ENCODE data around the gene SPSB2.

The SPSB2 gene

DNA sequence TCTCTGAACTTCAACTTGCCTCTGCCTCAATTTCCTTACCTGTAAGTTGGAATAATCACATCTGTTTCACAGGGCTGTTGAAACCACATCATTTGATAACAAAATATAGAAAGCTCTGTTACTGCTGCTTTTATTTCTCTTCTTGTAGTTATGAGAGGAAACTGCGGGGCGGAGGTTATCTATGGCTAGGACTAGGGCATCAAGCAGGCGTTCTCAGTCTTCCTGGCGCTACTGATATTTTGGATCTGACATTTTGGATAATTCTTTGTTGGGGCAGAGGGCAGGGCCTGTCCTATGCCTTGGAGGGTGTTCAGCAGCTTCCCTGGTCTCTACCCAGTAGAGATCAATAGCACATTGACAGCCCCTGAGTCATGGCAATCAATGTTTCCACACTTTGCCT, 41.0 kb downstream of the SPSB2 start:
- Histone ChIP-seq H3K79me2 (ENCODE audit: insufficient read depth, low read length) (no peaks in the 10 kb centered on the region), H2AFZ (ENCODE audit: low read depth, low read length) (no peak overlapping the region), H4K20me1 (ENCODE audit: insufficient read depth, low read length) (peaks cover 4% of the 10 kb centered on the region; the same call in 1 of the 2 replicates), H3K36me3 (ENCODE audit: insufficient read depth, low read length) (no peaks in the 10 kb centered on the region), H3K4me1 (ENCODE audit: insufficient read depth, low read length) (peaks cover 15% of the 10 kb centered on the region), H3K9me3 (ENCODE audit: insufficient read depth, low read length, severe bottlenecking) (no peaks in the 10 kb centered on the region), H3K27ac (ENCODE audit: low read length) (no peak overlapping the region), H3K27me3 (ENCODE audit: insufficient read depth, low read length, poor library complexity) (peaks cover 50% of the 10 kb centered on the region), H3K4me3 (ENCODE audit: low read depth in 1 of 2, low read length in 2 of 2) (no peak overlapping the region), H3K9ac (ENCODE audit: low read depth, low read length) (no peak overlapping the region), H3K4me2 (ENCODE audit: insufficient read depth, low read length) (no peak overlapping the region)
- TF ChIP-seq CTCF (IDR thresholded peaks at IDR 0.05; ENCODE audit: borderline replicate concordance, extremely low read depth, low read length, poor library complexity, severe bottlenecking) = no peak
- ATAC-seq (ENCODE audit: insufficient read depth, low read depth) = no peak
- DNase-seq = no peak

- Histone ChIP-seq H3K4me3 (ENCODE audit: low read depth in 1 of 2, low read length in 2 of 2) (no peak overlapping the region), H3K9ac (ENCODE audit: low read depth, low read length) (no peak overlapping the region), H3K79me2 (ENCODE audit: insufficient read depth, low read length) (no peaks in the 10 kb centered on the region), H3K9me3 (ENCODE audit: insufficient read depth, low read length, severe bottlenecking) (no peaks in the 10 kb centered on the region), H3K4me1 (ENCODE audit: insufficient read depth, low read length) (peaks cover 15% of the 10 kb centered on the region), H3K27ac (ENCODE audit: low read length) (no peak overlapping the region), H3K36me3 (ENCODE audit: insufficient read depth, low read length) (no peaks in the 10 kb centered on the region), H2AFZ (ENCODE audit: low read depth, low read length) (no peak overlapping the region), H4K20me1 (ENCODE audit: insufficient read depth, low read length) (peaks cover 7% of the 10 kb centered on the region; the same call in 1 of the 2 replicates), H3K27me3 (ENCODE audit: insufficient read depth, low read length, poor library complexity) (peaks cover 56% of the 10 kb centered on the region), H3K4me2 (ENCODE audit: insufficient read depth, low read length) (no peak overlapping the region)
- TF ChIP-seq EZH2 (IDR thresholded peaks at IDR 0.05; ENCODE audit: borderline replicate concordance, low read depth, low read length, severe bottlenecking) (no peak), CTCF (IDR thresholded peaks at IDR 0.05; ENCODE audit: borderline replicate concordance, extremely low read depth, low read length, poor library complexity, severe bottlenecking) (no peak)
- no peak for ATAC-seq (ENCODE audit: insufficient read depth, low read depth)
- DNase-seq = no peak
Measured at GRCh38 chr12:6831450-6831995, 41.6 kb downstream of the SPSB2 start.

DNA sequence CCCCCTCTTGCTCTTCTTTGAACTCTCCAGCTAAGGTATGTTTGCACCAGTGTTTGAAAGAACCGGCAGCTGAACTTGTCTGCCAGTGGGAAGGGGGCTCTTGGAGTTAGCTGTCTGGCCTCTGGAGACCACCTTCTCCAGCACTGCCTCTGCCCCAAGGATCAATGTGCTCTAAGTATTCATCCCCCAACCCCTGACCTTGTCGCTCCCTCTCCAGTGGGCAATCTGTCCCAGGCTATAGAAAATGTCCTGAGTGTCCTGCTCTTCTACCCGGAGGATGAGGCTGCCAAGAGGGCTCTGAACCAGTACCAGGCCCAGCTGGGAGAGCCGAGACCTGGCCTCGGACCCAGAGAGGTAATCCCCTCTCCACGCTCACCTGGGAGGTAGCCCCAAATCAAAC, 42.1 kb downstream of the SPSB2 start:
- TF ChIP-seq EZH2 (IDR thresholded peaks at IDR 0.05; ENCODE audit: borderline replicate concordance, low read depth, low read length, severe bottlenecking) (no peak), CTCF (IDR thresholded peaks at IDR 0.05; ENCODE audit: borderline replicate concordance, extremely low read depth, low read length, poor library complexity, severe bottlenecking) (no peak)
- Histone ChIP-seq H3K9me3 (ENCODE audit: insufficient read depth, low read length, severe bottlenecking) (no peaks in the 10 kb centered on the region), H3K36me3 (ENCODE audit: insufficient read depth, low read length) (no peaks in the 10 kb centered on the region), H2AFZ (ENCODE audit: low read depth, low read length) (no peak overlapping the region), H3K79me2 (ENCODE audit: insufficient read depth, low read length) (no peaks in the 10 kb centered on the region), H3K4me1 (ENCODE audit: insufficient read depth, low read length) (peaks cover 15% of the 10 kb centered on the region), H4K20me1 (ENCODE audit: insufficient read depth, low read length) (peaks cover 7% of the 10 kb centered on the region; the same call in 1 of the 2 replicates), H3K9ac (ENCODE audit: low read depth, low read length) (no peak overlapping the region), H3K27me3 (ENCODE audit: insufficient read depth, low read length, poor library complexity) (peaks cover 62% of the 10 kb centered on the region), H3K4me2 (ENCODE audit: insufficient read depth, low read length) (no peak overlapping the region), H3K4me3 (ENCODE audit: low read depth in 1 of 2, low read length in 2 of 2) (no peak overlapping the region), H3K27ac (ENCODE audit: low read length) (no peak overlapping the region)
- DNase-seq = no peak
- no peak for ATAC-seq (ENCODE audit: insufficient read depth, low read depth)

Data from DND-41 (cell line).